ENCODE measurements around the gene PGAM4.

DNA sequence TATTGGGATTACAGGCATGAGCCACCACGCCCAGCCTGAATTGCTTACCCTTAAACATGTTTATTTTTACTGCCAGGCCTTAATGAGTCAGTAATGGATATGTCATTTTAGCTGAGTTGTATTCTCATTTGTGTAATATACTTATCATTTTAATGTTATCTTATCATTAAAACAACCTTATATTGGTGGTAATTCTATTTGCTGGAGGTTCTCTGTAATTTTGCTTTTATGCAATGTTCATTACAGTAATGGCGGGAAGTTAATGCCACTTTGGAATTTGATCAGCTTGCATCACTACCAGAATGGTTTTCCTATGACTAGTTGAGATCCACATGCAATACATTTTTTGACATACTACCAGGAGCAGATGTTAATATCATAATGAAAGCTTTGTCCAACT is 6.3 kb upstream of the PGAM4 start:
- TF ChIP-seq, protein P1, sequence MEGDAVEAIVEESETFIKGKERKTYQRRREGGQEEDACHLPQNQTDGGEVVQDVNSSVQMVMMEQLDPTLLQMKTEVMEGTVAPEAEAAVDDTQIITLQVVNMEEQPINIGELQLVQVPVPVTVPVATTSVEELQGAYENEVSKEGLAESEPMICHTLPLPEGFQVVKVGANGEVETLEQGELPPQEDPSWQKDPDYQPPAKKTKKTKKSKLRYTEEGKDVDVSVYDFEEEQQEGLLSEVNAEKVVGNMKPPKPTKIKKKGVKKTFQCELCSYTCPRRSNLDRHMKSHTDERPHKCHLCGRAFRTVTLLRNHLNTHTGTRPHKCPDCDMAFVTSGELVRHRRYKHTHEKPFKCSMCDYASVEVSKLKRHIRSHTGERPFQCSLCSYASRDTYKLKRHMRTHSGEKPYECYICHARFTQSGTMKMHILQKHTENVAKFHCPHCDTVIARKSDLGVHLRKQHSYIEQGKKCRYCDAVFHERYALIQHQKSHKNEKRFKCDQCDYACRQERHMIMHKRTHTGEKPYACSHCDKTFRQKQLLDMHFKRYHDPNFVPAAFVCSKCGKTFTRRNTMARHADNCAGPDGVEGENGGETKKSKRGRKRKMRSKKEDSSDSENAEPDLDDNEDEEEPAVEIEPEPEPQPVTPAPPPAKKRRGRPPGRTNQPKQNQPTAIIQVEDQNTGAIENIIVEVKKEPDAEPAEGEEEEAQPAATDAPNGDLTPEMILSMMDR (IDR thresholded peaks at IDR 0.05 in 4 of 5, conservative IDR thresholded peaks at IDR 0.05 in 1 of 5), result no peak
- no peak for TF ChIP-seq POLR2A (IDR thresholded peaks at IDR 0.05)

All from gastrocnemius medialis (tissue), 4 donors.